ENCODE measurements around the gene A1BG.
"Not testable (repeated sequence)": the region's sequence is repeated elsewhere in the genome, so short reads cannot be mapped to it uniquely, and the experiment has no call there.

The A1BG gene

DNA sequence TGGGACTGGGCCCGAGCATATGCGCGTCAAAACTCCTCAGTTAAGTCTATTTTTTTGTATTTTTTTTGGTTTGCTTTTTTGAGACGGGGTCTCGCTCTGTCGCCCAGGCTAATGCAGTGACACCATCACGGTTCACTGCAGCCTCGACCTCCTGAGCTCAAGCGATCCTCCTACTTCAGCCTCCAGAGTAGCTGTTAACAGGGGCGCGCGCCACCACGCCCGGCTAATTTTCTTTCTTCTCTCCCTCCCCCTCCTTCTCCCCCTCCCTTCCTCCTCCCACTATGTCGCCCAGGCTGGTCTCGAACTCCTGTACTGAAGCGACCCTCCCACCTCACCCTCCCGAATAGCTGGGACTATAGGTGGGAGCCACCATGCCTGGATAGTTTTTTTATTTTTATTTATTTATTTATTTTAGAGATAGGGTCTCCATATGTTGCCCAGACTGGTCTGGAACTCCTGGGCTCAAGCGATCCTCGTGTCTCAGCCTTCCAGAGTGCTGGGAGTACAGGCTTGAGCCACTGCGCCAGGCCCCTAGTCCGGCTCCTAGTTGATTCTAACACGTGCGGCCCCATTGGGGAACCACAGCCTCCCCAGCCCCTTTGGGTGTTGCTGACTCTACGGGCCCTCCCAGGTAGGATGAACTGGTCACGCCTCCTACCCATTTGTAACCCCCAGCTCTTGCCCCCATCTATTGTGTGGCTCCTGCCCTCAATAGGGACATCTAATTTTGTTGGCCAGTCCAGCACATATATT lies 28.3 kb upstream of the A1BG start:
- Mint-ChIP-seq H3K27me3 (no peaks in the 10 kb centered on the region), H3K4me3 (peak overlapping the region; percentile 88), H3K27ac (ENCODE audit: low read depth) (peak overlapping the region; percentile 94), H3K36me3 (ENCODE audit: insufficient read depth) (peaks cover 29% of the 10 kb centered on the region), H3K9me3 (no peaks in the 10 kb centered on the region), H3K4me1 (peaks cover 32% of the 10 kb centered on the region)
- no peak for ATAC-seq (replicated peaks; ENCODE audit: extremely low read depth, poor library complexity, severe bottlenecking)
- no peak for DNase-seq (ENCODE audit: low spot score in 2 of 2)

DNA sequence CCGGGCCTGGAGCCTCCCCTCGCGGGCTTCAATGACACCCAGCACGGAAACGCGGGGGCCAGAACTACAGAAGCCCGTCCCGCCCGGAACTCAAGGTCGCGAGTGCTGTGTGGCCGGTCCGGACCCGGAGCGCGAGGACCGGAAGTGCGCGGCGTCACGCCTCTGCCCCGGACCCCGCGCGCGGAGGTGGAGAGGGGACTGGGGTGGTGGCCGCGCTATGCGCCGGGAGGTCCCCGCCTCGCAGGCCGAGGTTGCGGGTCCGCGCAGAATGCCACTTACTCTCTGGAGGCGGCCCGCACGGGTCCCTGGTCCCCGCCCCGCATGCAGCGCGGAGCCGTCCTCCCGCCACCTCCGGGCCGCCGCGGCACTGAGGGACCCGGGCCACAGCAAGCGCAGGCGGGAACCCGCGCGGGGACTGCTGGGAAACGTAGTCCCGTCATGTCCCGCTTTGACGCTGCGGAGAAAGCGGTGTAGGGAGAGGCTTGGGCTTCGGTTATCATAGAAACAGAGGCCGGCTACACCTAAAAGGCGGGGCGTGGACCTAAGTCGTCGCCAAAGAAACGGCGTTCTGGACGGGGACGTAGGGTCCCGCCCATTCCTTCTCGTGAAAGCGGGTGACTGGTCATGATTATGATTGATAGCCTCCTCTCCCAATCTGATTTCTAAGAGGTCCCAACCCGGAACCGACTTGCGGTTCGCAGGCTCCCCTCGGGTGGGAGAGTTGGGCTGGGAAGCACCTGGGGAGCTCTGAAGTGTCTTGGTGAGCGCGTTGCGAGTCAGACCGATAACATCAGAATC lies 27.6 kb upstream of the A1BG start, which contains the start of gene ZNF837:
Gene ZNF837 (minus strand): TSS at position 369 of the 798 bp plus-strand sequence. CDS start 11,698 bp downstream, outside the sequence.
- ATAC-seq (replicated peaks; ENCODE audit: extremely low read depth, poor library complexity, severe bottlenecking) (peak; percentile 84), DNase-seq (ENCODE audit: low spot score in 2 of 2) (peak; percentile 93 to 98)
- peaks cover 32% of the 10 kb centered on the region for H3K4me1 Mint-ChIP-seq
- peaks cover 22% of the 10 kb centered on the region for H3K36me3 Mint-ChIP-seq (ENCODE audit: insufficient read depth)
- peak within 1 kb of the TSS; percentile 88 for H3K4me3 Mint-ChIP-seq
- no peaks in the 10 kb centered on the region for H3K9me3 Mint-ChIP-seq
- no peaks in the 10 kb centered on the region for H3K27me3 Mint-ChIP-seq
- peak within 1 kb of the TSS; percentile 94 for H3K27ac Mint-ChIP-seq (ENCODE audit: low read depth)

- H3K27me3 Mint-ChIP-seq = no peaks in the 10 kb centered on the region
- no peak for DNase-seq (ENCODE audit: low spot score in 2 of 2)
- peaks cover 17% of the 10 kb centered on the region for H3K36me3 Mint-ChIP-seq (ENCODE audit: insufficient read depth)
- H3K9me3 Mint-ChIP-seq = no peaks in the 10 kb centered on the region
- peak overlapping the region; percentile 88 for H3K4me3 Mint-ChIP-seq
- no peak for ATAC-seq (replicated peaks; ENCODE audit: extremely low read depth, poor library complexity, severe bottlenecking)
- peak overlapping the region; percentile 94 for H3K27ac Mint-ChIP-seq (ENCODE audit: low read depth)
- H3K4me1 Mint-ChIP-seq = peaks cover 28% of the 10 kb centered on the region
Measured at GRCh38 chr19:58380037-58380661, 26.9 kb upstream of the A1BG start.

DNA sequence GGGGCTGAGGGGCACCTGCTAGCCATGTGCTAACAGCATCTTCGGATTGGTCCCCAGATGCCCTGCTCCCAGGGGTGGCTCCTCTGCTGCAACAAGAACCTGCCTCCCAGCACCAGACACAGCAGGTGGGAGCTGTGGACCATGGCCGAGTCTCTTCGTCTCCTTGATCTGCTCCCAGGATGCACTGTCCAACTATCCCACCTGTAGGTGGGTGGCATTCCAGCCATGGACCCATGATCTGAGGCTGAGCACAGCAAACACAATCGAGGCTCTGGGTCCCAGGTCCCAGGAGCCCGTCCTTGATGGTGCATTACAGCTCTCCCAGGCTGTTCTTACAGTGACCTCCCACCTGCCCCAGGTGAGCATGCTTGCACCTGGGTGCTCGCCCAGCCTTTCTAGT lies 26.0 kb upstream of the A1BG start:
- Mint-ChIP-seq H3K9me3 (no peaks in the 10 kb centered on the region), H3K27me3 (no peaks in the 10 kb centered on the region), H3K4me1 (peaks cover 28% of the 10 kb centered on the region), H3K36me3 (ENCODE audit: insufficient read depth) (peaks cover 17% of the 10 kb centered on the region), H3K4me3 (peak overlapping the region; percentile 88), H3K27ac (ENCODE audit: low read depth) (peak overlapping the region; percentile 94)
- ATAC-seq (replicated peaks; ENCODE audit: extremely low read depth, poor library complexity, severe bottlenecking) (no peak), DNase-seq (ENCODE audit: low spot score in 2 of 2) (no peak)

DNA sequence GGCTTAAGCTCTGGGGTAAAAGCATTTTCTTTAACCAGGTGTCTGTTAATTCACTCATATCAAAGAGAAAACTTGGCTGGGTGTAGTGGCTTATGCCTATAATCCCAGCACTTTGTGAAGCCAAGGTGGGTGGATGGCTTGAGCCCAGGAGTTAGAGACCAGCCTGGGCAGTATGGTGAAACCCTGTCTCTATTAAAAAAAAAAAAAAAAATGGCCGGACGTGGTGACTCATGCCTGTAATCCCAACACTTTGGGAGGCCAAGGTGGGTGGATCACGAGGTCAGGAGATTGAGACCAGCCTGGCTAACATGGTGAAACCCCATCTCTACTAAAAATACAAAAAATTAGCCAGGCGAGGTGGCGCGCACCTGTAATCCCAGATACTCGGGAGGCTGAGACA lies 23.4 kb upstream of the A1BG start:
- ATAC-seq (replicated peaks; ENCODE audit: extremely low read depth, poor library complexity, severe bottlenecking); DNase-seq (ENCODE audit: low spot score in 2 of 2); H3K9me3 Mint-ChIP-seq; H3K27me3 Mint-ChIP-seq; H3K4me3 Mint-ChIP-seq; H3K27ac Mint-ChIP-seq (ENCODE audit: low read depth): not testable (repeated sequence)
- peaks cover 22% of the 10 kb centered on the region for H3K4me1 Mint-ChIP-seq
- peaks cover 11% of the 10 kb centered on the region for H3K36me3 Mint-ChIP-seq (ENCODE audit: insufficient read depth)

- peaks cover 4% of the 10 kb centered on the region for H3K4me1 Mint-ChIP-seq
- no peaks in the 10 kb centered on the region for H3K36me3 Mint-ChIP-seq (ENCODE audit: insufficient read depth)
- no peak overlapping the region for H3K4me3 Mint-ChIP-seq
- H3K9me3 Mint-ChIP-seq = no peaks in the 10 kb centered on the region
- DNase-seq (ENCODE audit: low spot score in 2 of 2) = no peak
- no peaks in the 10 kb centered on the region for H3K27me3 Mint-ChIP-seq
- no peak overlapping the region for H3K27ac Mint-ChIP-seq (ENCODE audit: low read depth)
- no peak for ATAC-seq (replicated peaks; ENCODE audit: extremely low read depth, poor library complexity, severe bottlenecking)
Measured at GRCh38 chr19:58374200-58374599, 20.9 kb upstream of the A1BG start.

DNA sequence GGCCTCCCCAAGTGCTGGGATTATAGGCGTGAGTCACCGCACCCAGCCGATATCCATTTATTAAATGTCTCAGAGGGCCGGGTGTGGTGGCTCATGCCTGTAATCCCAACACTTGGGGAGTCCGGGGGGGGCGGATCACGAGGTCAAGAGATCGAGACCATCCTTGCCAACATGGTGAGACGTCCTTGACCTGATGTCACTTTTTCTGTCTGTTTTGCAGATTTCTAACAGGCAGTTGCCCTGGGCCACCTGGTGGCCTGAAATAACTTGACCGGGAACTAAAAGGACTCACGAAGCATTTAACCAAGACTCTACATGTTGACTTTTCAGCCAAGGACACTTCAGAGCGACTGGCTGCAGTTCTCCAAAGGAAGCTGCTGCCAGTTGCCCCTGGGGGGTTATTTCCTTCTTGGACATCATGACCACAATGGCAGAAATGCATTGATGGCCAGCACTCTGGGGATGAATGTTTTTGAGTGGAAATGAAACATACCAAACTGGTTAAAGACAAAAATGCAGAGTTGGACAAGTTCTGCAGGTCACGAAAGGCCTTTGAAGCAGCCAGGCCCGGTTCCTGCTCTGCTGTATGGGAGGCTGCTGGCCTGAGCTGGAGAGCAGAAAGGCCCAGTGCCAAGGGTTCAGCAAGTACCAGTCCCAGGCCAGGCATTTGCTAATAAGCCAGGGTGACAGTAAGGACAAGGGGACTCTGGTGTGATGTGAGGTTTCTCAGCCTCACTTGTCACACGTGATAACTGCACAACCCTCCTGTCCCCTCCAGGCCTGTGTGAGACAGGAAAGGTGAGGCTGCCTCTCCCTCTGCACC lies 19.2 kb upstream of the A1BG start:
- H3K27me3 Mint-ChIP-seq = no peaks in the 10 kb centered on the region
- no peaks in the 10 kb centered on the region for H3K9me3 Mint-ChIP-seq
- H3K4me1 Mint-ChIP-seq = no peaks in the 10 kb centered on the region
- no peaks in the 10 kb centered on the region for H3K36me3 Mint-ChIP-seq (ENCODE audit: insufficient read depth)
- DNase-seq (ENCODE audit: low spot score in 2 of 2) (no peak), ATAC-seq (replicated peaks; ENCODE audit: extremely low read depth, poor library complexity, severe bottlenecking) (no peak)
- no peak overlapping the region for H3K4me3 Mint-ChIP-seq
- H3K27ac Mint-ChIP-seq (ENCODE audit: low read depth) = no peak overlapping the region

GRCh38 chr19:58368561-58369360 lies 15.5 kb upstream of the A1BG start:
- DNase-seq (ENCODE audit: low spot score in 2 of 2) (no peak), ATAC-seq (replicated peaks; ENCODE audit: extremely low read depth, poor library complexity, severe bottlenecking) (no peak)
- Mint-ChIP-seq H3K4me1 (no peaks in the 10 kb centered on the region), H3K27ac (ENCODE audit: low read depth) (no peak overlapping the region), H3K9me3 (no peaks in the 10 kb centered on the region), H3K4me3 (no peak overlapping the region), H3K27me3 (no peaks in the 10 kb centered on the region), H3K36me3 (ENCODE audit: insufficient read depth) (peaks cover 6% of the 10 kb centered on the region)

DNA sequence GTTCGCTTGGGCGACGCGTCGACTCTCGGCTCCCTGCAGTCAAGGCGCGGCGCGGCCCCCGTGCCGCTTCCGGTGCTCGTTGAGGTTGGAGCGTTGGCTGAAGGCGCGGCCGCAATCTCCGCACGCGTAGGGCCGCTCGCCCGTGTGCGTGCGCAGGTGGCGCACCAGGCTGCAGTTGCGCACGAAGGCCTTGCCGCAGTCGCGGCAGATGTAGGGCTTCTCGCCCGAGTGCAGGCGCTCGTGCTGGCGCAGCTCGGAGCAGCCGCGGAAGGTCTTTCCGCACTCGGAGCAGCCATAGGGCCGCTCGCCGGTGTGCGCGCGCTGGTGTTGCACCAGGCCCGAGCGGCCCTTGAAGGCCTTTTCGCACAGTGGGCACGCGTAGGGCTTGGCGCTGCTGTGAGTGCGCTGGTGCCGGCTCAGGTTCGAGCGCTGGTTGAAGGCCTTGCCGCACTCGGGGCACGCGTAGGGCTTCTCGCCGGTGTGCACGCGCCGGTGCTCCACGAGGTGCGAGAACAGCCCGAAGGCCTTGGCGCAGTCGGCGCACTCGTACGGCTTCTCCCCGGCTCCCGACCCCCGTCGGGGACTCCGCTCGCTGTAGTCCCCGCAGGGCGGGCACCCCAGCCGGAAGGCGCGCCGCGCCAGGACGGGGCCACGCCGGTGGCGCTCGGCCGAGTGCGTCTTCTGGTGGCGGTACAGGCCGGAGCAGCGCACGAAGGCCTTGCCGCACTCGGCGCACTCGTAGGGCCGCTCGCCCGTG lies 14.6 kb upstream of the A1BG start:
- Mint-ChIP-seq H3K27me3 (no peaks in the 10 kb centered on the region), H3K4me1 (peaks cover 2% of the 10 kb centered on the region), H3K9me3 (no peaks in the 10 kb centered on the region), H3K27ac (ENCODE audit: low read depth) (no peak overlapping the region), H3K36me3 (ENCODE audit: insufficient read depth) (peaks cover 7% of the 10 kb centered on the region), H3K4me3 (no peak overlapping the region)
- DNase-seq (ENCODE audit: low spot score in 2 of 2) = no peak
- no peak for ATAC-seq (replicated peaks; ENCODE audit: extremely low read depth, poor library complexity, severe bottlenecking)

DNA sequence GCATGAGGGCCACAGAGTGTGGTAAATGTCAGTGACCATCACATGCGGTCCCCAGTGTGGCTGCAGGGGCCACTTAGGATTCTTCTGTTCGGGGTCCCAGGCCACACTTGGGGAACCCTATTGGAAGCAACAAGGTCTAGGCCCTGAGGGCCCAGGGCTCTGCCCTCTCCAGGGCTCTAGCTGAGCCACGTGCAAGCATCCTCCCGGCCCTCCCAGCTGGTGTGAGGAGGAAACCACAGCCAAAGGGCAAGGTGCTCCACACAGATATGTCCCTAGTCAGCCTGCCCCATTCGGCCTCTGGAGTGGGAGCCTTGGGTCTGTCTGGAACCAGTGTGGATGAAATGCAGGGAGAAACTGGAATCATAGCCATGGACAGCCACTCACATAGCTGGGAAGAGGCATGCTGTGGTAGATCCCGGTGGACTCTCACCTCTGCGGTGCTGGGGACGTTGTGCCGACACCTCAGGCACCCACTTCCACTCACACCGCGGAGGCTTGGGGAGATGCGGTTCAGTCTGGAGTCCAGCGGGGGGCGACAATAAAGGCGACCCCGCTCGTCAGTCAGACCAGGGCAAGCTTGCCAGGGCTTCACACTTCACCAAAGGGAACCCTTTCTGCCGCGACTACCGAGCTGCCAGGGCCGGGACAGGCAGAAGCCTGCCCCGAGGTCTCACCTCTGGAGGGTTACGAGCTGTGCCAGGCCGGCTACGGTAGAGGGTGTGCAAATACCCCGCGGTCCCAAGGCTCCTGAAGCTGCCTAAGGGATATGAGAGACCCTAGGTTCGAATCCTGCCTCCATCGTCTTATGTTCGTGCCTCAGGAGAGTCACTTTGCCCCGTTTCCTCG lies 13.5 kb upstream of the A1BG start:
- DNase-seq (ENCODE audit: low spot score in 2 of 2) (no peak), ATAC-seq (replicated peaks; ENCODE audit: extremely low read depth, poor library complexity, severe bottlenecking) (no peak)
- Mint-ChIP-seq H3K4me3 (no peak overlapping the region), H3K27me3 (no peaks in the 10 kb centered on the region), H3K36me3 (ENCODE audit: insufficient read depth) (peaks cover 15% of the 10 kb centered on the region), H3K9me3 (no peaks in the 10 kb centered on the region), H3K4me1 (peaks cover 12% of the 10 kb centered on the region), H3K27ac (ENCODE audit: low read depth) (no peak overlapping the region)

All from central memory CD8-positive, alpha-beta T cell (primary cell).